H1 (cell line): ENCODE data around the gene HDGFL3. TPM values are rescaled to one million over a fixed set of nuclear protein-coding genes. Genes with fewer than 3 reads are reported as not detected.

Experiments used
- CHD7 ChIP-seq: fragments of 300-600 bp; sonication (generic); IDR thresholded peaks from 2 replicates; pipeline ENCODE4 v1.7.1; 2012; ENCODE audit warnings: low read length, moderate library complexity, mild to moderate bottlenecking, inconsistent platforms; ENCODE audit not compliant: insufficient replicate concordance
- CREB1 ChIP-seq: IDR thresholded peaks from 2 replicates; pipeline ENCODE4 v1.6.1; 2012; ENCODE audit warnings: inconsistent platforms
- GABPA ChIP-seq: IDR thresholded peaks from 2 replicates; pipeline ENCODE4 v1.6.1; 2011; ENCODE audit warnings: mild to moderate bottlenecking, low read length, moderate library complexity, borderline replicate concordance; ENCODE audit not compliant: insufficient read depth
- HDAC2 ChIP-seq, 2 experiments: fragments of 300-600 bp in 1 of 2; sonication (generic) in 1 of 2; IDR thresholded peaks; 2 replicates each; pipeline ENCODE4 v1.6.1; 2011 to 2012; ENCODE audit warnings: low read depth in 2 of 2, low read length in 2 of 2, mild to moderate bottlenecking in 2 of 2, moderate library complexity in 2 of 2, borderline replicate concordance in 1 of 2, inconsistent platforms in 1 of 2
- JUND ChIP-seq: IDR thresholded peaks from 2 replicates; pipeline ENCODE4 v1.6.1; 2011; ENCODE audit warnings: mild to moderate bottlenecking, improper control_type of control experiment, low read length
- KDM1A ChIP-seq: fragments of 200-600, 300-600 bp; sonication (generic); IDR thresholded peaks from 2 replicates; pipeline ENCODE4 v1.7.1; 2016; ENCODE audit warnings: mild to moderate bottlenecking, low read length, borderline replicate concordance
- POLR2A ChIP-seq, 2 experiments: IDR thresholded peaks; 1 replicate in 1 of 2; 2 replicates in 1 of 2; pipeline ENCODE4 v1.6.1; 2011; ENCODE audit warnings: low read depth in 2 of 2, low read length in 2 of 2, mild to moderate bottlenecking in 2 of 2; ENCODE audit errors: control extremely low read depth in 1 of 2
- POLR2AphosphoS5 ChIP-seq: IDR thresholded peaks from 2 replicates; pipeline ENCODE4 v1.6.1; 2011; ENCODE audit warnings: low read depth, low read length
- RXRA ChIP-seq: IDR thresholded peaks from 2 replicates; pipeline ENCODE4 v1.6.1; 2011; ENCODE audit warnings: low read depth, mild to moderate bottlenecking, low read length, moderate library complexity; ENCODE audit not compliant: insufficient read depth
- TCF12 ChIP-seq: IDR thresholded peaks from 2 replicates; pipeline ENCODE4 v1.6.1; 2011; ENCODE audit warnings: low read depth, mild to moderate bottlenecking, low read length
- polyA plus RNA-seq, 7 experiments: library from polyadenylated mRNA; depleted of rRNA in 3 of 7; stranded (reverse) in 5 of 7; unstranded in 2 of 7; fragments of >200 nt in 5 of 7; fragments of 200-250 nt in 2 of 7; gene quantifications; 1 replicate in 5 of 7; 2 replicates in 1 of 7; 4 replicates in 1 of 7; pipeline versions ENCODE4 v1.2.1 to v1.2.3, GENCODE V29; 2011 to 2013; ENCODE audit warnings: missing spikeins in 2 of 7, mixed read lengths in 2 of 7
- total RNA-seq: library from RNA; stranded (reverse); fragmentation: NEBNext Ultra II Directional; extraction: Animal tissue kit (Norgen Biotek cat#: 25700); gene quantifications from 2 replicates; pipeline ENCODE4 v1.2.1, GENCODE V29; 2021

Gene HDGFL3
- total and polyA plus RNA-seq, 2 of the 8 experiments (the other 6 are each of a cell fraction or from before 2014, with no cell fraction given) = 14.1 to 149 TPM

- TF ChIP-seq CHD7 (no peak), GABPA (no peak), JUND (no peak), HDAC2 (IDR thresholded peaks at IDR 0.05; ENCODE audit: borderline replicate concordance in 1 of 2, low read depth in 2 of 2, low read length in 2 of 2) (no peak), POLR2AphosphoS5 (no peak), CREB1 (no peak), POLR2A (IDR thresholded peaks at IDR 0.05; ENCODE audit: control extremely low read depth in 1 of 2, low read depth in 2 of 2, low read length in 2 of 2) (no peak), RXRA (no peak), KDM1A (no peak), TCF12 (no peak)
These were observed 97.2 kb downstream of the HDGFL3 start (continued) for GRCh38 chr15:83110381-83110780.
